Astrocyte (in vitro differentiated cells and primary cell): ENCODE results near the gene EEF2K.

ENCODE experiments used
- CTCF ChIP-seq: IDR thresholded peaks from 2 replicates; pipeline ENCODE4 v1.5.1; 2011; ENCODE audit warnings: low read depth, mild to moderate bottlenecking, inconsistent platforms, low read length, moderate library complexity; ENCODE audit not compliant: insufficient read depth
- EZH2 ChIP-seq: IDR thresholded peaks from 2 replicates; pipeline ENCODE4 v1.6.1; 2012; ENCODE audit warnings: mild to moderate bottlenecking, low read length, inconsistent platforms; ENCODE audit not compliant: insufficient read depth

- TF ChIP-seq CTCF (no peak), EZH2 (no peak)
These were observed 1.8 kb downstream of the EEF2K start for GRCh38 chr16:22207715-22208360.
